Measurements from ENCODE around the gene ERI3.

DNA sequence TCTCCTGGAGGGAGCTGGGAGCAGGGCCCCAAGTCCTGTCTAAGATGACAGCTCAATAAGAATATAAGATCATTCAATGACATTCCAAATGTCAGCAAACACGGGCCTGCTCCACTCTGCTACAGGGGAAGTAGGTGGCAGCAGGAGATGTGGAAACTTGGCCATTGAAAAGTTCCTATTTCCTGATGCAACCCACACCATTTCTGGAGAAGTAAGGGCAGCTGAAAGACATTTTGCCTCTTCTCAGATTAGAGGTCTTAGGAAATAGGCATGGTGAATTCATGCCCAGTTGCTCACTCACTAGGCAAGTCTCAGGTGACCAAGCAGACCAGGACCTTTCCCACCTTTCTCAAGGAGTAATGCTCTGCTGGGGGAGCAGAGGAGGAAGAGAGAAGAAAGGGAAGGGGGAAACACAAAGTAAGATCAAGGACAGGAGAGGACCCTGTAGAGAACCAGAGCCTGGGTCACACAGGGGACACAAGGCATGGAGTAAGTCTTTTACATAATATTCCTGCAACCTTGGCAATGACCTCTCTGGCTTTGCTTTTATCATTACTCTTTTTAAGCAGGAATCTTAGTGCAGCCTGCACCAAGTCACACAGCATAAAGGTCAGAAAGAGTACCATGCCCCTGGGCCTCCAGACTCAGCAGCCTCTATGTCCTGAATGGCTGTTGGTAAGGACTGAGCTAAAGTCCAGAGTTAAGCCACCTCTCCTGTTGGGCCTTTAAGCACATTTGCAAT lies 72.9 kb downstream of the ERI3 start:
- TF ChIP-seq, protein P1, sequence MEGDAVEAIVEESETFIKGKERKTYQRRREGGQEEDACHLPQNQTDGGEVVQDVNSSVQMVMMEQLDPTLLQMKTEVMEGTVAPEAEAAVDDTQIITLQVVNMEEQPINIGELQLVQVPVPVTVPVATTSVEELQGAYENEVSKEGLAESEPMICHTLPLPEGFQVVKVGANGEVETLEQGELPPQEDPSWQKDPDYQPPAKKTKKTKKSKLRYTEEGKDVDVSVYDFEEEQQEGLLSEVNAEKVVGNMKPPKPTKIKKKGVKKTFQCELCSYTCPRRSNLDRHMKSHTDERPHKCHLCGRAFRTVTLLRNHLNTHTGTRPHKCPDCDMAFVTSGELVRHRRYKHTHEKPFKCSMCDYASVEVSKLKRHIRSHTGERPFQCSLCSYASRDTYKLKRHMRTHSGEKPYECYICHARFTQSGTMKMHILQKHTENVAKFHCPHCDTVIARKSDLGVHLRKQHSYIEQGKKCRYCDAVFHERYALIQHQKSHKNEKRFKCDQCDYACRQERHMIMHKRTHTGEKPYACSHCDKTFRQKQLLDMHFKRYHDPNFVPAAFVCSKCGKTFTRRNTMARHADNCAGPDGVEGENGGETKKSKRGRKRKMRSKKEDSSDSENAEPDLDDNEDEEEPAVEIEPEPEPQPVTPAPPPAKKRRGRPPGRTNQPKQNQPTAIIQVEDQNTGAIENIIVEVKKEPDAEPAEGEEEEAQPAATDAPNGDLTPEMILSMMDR (conservative IDR thresholded peaks at IDR 0.05; ENCODE audit: low read depth, low read length): no peak
- TF ChIP-seq BHLHE40 (IDR thresholded peaks at IDR 0.05; ENCODE audit: low read depth, low read length): no peak
- no peak for TF ChIP-seq SMC3 (IDR thresholded peaks at IDR 0.05; ENCODE audit: low read depth, low read length)
- TF ChIP-seq POLR2A (IDR thresholded peaks at IDR 0.05; ENCODE audit: low read depth, low read length): no peak
- no peak for TF ChIP-seq RCOR1 (IDR thresholded peaks at IDR 0.05; ENCODE audit: insufficient replicate concordance, low read length)
- TF ChIP-seq, protein P2, sequence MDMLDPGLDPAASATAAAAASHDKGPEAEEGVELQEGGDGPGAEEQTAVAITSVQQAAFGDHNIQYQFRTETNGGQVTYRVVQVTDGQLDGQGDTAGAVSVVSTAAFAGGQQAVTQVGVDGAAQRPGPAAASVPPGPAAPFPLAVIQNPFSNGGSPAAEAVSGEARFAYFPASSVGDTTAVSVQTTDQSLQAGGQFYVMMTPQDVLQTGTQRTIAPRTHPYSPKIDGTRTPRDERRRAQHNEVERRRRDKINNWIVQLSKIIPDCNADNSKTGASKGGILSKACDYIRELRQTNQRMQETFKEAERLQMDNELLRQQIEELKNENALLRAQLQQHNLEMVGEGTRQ (IDR thresholded peaks at IDR 0.05; ENCODE audit: low read depth, low read length): no peak

Measured in IMR-90 (cell line).